ENCODE data around the gene PAK4. TPM values are rescaled to one million over a fixed set of nuclear protein-coding genes. Genes with fewer than 3 reads are reported as not detected.

PAK4 gene
- total and polyA plus RNA-seq, 9 of the 15 experiments (the other 6 are each of a cell fraction or from before 2014, with no cell fraction given) = 0.21 to 33.5 (median 5.8) TPM

DNA sequence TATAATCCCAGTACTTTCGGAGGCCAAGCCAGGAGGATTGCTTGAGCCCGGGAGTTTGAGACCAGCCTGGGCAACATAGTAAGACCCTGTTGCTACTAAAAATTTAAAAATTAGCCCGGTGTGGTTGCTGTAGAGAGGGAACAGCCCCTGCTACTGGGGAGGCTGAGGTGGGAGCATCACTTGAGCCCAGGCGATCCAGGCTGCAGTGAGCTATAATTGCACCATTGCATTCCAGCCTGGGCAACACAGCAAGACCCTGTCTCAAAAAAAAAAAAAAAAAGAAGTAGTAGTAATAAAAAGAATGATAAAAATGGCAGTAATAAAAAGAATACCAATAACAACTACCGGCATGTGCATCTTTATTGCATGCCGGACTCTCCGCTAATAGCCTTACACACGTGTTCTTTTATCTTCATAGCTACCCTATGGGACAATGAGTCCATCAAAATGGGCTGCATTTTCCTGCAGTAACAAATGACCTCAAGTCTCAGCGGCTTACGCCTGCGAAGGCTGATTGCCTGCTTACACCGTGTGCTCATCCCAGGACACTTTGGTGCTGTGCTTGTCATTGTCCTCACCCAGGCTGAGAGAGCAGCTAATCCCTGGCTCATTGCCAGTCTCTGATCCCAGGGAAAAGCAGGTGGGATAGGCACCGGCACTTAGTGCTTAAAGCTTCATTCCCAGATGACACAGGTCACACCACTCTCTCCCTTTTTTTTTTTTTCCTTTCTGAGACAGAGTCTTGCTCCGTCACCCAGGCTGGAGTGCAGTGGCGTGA lies 92.8 kb downstream of the PAK4 start (continued):
- TF ChIP-seq, protein P1, sequence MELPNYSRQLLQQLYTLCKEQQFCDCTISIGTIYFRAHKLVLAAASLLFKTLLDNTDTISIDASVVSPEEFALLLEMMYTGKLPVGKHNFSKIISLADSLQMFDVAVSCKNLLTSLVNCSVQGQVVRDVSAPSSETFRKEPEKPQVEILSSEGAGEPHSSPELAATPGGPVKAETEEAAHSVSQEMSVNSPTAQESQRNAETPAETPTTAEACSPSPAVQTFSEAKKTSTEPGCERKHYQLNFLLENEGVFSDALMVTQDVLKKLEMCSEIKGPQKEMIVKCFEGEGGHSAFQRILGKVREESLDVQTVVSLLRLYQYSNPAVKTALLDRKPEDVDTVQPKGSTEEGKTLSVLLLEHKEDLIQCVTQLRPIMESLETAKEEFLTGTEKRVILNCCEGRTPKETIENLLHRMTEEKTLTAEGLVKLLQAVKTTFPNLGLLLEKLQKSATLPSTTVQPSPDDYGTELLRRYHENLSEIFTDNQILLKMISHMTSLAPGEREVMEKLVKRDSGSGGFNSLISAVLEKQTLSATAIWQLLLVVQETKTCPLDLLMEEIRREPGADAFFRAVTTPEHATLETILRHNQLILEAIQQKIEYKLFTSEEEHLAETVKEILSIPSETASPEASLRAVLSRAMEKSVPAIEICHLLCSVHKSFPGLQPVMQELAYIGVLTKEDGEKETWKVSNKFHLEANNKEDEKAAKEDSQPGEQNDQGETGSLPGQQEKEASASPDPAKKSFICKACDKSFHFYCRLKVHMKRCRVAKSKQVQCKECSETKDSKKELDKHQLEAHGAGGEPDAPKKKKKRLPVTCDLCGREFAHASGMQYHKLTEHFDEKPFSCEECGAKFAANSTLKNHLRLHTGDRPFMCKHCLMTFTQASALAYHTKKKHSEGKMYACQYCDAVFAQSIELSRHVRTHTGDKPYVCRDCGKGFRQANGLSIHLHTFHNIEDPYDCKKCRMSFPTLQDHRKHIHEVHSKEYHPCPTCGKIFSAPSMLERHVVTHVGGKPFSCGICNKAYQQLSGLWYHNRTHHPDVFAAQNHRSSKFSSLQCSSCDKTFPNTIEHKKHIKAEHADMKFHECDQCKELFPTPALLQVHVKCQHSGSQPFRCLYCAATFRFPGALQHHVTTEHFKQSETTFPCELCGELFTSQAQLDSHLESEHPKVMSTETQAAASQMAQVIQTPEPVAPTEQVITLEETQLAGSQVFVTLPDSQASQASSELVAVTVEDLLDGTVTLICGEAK (IDR thresholded peaks at IDR 0.05) = no peak
- TF ChIP-seq, protein P1 (CRISPR knock-in tag; IDR thresholded peaks at IDR 0.05) = no peak
